ENCODE results near the gene TMEM171. TPM values are rescaled to one million over a fixed set of nuclear protein-coding genes. Genes with fewer than 3 reads are reported as not detected.

Gene TMEM171
- total and polyA plus RNA-seq, 9 of the 15 experiments (the other 6 are each of a cell fraction or from before 2014, with no cell fraction given): 0.08 TPM; not detected in 8

GRCh38 chr5:73154208-73155006, 34.0 kb downstream of the TMEM171 start:
- Histone ChIP-seq H3K79me2 (ENCODE audit: control insufficient read depth, insufficient read depth, low read length) (no peaks in the 10 kb centered on the region), H3K9ac (ENCODE audit: insufficient read depth in 1 of 2, low read depth in 2 of 2, low read length in 2 of 2) (no peak overlapping the region), H3K9me1 (ENCODE audit: control insufficient read depth, insufficient read depth, low read length) (peaks cover 3% of the 10 kb centered on the region), H3K36me3 (ENCODE audit: control insufficient read depth, insufficient read depth, low read length) (no peaks in the 10 kb centered on the region), H3K4me1 (replicated peaks in 1 of 2; ENCODE audit: control insufficient read depth in 2 of 2, insufficient read depth in 2 of 2, low read length in 2 of 2) (no peaks in the 10 kb centered on the region), H3K27ac (ENCODE audit: extremely low read depth, low read depth, low read length) (no peak overlapping the region), H3K27me3 (ENCODE audit: control insufficient read depth in 2 of 2, insufficient read depth in 2 of 2, low read length in 2 of 2) (peaks cover 45 to 47% of the 10 kb centered on the region in 2 experiments), H3K4me3 (no peak overlapping the region), H3K4me2 (ENCODE audit: insufficient read depth, low read length) (no peak overlapping the region), H2AFZ (ENCODE audit: low read depth, low read length) (no peak overlapping the region), H3K9me3 (replicated peaks; ENCODE audit: control insufficient read depth, insufficient read depth, low read depth, low read length) (no peaks in the 10 kb centered on the region), H4K20me1 (replicated peaks; ENCODE audit: control insufficient read depth, insufficient read depth, low read length) (0 out of 2 replicates have a peak, but pooled peaks cover 5% of the 10 kb centered on the region)
- DNase-seq (ENCODE audit: extremely low read depth in 1 of 4, low spot score in 3 of 4): no peak
- ChIA-PET POLR2A (interaction anchor here (0.6 kb wide), 1 partner anchor 60 kb away, joined by 3 read pairs; no protein-coding TSS in a partner anchor), CTCF (ENCODE audit: low intra/inter-chr PET ratio) (no interaction called here)
- TF ChIP-seq ZNF316 (IDR thresholded peaks at IDR 0.05): no peak
- TF ChIP-seq NUFIP1 (IDR thresholded peaks at IDR 0.05; ENCODE audit: partially characterized antibody): no peak
- no peak for TF ChIP-seq NFIC (IDR thresholded peaks at IDR 0.05)
- TF ChIP-seq STAT6 (CRISPR knock-in tag; IDR thresholded peaks at IDR 0.05): no peak
- no peak for TF ChIP-seq ZBTB1 (CRISPR knock-in tag; IDR thresholded peaks at IDR 0.05; ENCODE audit: borderline replicate concordance, low read depth)
- TF ChIP-seq PCBP2 (IDR thresholded peaks at IDR 0.05; ENCODE audit: low read depth, low read length, poor library complexity, severe bottlenecking): peak; percentile 50
- 0% methylated on average over 5 of the region's 5 CpGs for WGBS (ENCODE audit: insufficient coverage, low coverage, missing lambda C conversion rate)
- no peak for ATAC-seq
- BruUV-seq (replicated peaks): no TSS peak
- FAIRE-seq: no peak
- intact Hi-C loops (cut with micrococcal nuclease): no loop called here
- in situ Hi-C loops (cut with MboI): no loop called here
